Skeletal muscle satellite cell (primary cell): ENCODE measurements around the gene GMPR.
"Not testable (repeated sequence)": the region's sequence is repeated elsewhere in the genome, so short reads cannot be mapped to it uniquely, and the experiment has no call there.

Experiments used
- H3K27me3 ChIP-seq: 2 replicates; pipeline ENCODE4 v1.7.0; 2013; ENCODE audit warnings: low read length; ENCODE audit not compliant: control insufficient read depth, insufficient read depth
- H3K36me3 ChIP-seq: 2 replicates; pipeline ENCODE4 v1.7.0; 2013; ENCODE audit warnings: mild to moderate bottlenecking, control low read depth, low read length; ENCODE audit not compliant: insufficient read depth
- H3K4me1 ChIP-seq: 2 replicates; pipeline ENCODE4 v1.7.0; 2013; ENCODE audit warnings: low read length; ENCODE audit not compliant: control insufficient read depth, insufficient read depth
- H3K4me2 ChIP-seq: 2 replicates; pipeline ENCODE4 v1.7.0; 2013; ENCODE audit warnings: mild to moderate bottlenecking, low read length
- H3K4me3 ChIP-seq: 2 replicates; pipeline ENCODE4 v1.7.0; 2013; ENCODE audit warnings: low read length
- H3K9ac ChIP-seq: 2 replicates; pipeline ENCODE4 v1.7.0; 2013; ENCODE audit warnings: mild to moderate bottlenecking, low read depth, low read length, moderate library complexity
- H3K9me3 ChIP-seq: replicated peaks from 2 replicates; pipeline ENCODE4 v1.7.0; 2013; ENCODE audit warnings: mild to moderate bottlenecking, control low read depth, low read length

GMPR gene

DNA sequence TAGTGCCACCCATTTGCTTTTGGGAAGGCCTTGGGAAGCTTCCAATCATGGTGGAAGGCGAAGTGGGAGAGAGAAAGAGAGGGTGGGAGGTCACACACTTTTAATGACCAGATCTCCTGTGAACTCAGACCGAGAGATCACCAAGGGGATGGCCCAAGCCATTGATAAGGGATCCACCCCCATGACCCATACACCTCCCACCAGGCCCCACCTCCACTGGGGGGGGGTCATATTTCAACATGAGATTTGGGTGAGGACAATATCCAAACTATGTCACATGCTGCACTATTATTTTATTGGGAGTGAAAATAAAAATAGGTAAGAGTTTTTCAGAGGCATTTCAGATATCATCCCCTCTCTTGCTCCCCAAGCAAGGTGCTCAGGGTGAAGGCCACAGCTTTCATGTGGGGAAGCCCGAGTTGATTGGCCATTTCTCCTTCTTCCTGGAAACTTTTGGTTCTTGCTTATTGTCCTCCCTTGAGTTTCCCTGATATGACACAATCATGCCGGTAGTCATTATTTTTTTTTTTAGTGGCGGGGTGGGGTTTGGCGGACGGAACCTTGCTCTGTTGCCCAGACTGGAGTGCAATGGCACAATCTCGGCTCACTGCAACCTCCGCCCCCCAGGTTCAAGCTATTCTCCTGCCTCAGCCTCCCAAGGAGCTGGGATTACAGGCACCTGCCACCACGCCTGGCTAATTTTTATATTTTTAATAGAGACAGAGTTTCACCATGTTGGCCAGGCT, 15.2 kb downstream of the GMPR start:
- Histone ChIP-seq H3K4me2 (no peak overlapping the region), H3K4me3 (no peak overlapping the region), H3K9ac (no peak overlapping the region), H3K4me1 (no peaks in the 10 kb centered on the region), H3K9me3 (no peaks in the 10 kb centered on the region), H3K27me3 (no peaks in the 10 kb centered on the region), H3K36me3 (no peaks in the 10 kb centered on the region)

DNA sequence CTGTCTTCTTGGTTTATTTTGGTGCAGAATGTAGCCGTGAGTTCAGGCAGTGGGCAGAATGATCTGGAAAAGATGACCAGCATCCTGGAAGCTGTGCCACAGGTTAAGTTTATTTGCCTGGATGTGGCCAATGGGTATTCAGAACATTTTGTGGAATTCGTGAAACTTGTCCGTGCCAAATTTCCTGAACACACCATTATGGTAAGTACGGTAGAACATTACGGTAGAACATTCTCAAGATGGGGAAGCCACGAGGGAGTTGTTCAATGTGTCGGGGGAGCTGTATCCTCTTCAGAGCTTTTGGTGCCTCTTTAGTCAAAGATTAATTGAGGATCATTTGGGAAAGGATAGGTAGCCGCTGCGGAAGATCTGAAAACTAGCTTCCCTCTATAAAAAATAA, 16.1 kb downstream of the GMPR start:
- Histone ChIP-seq H3K4me3 (no peak overlapping the region), H3K4me1 (no peaks in the 10 kb centered on the region), H3K9ac (no peak overlapping the region), H3K9me3 (no peaks in the 10 kb centered on the region), H3K4me2 (no peak overlapping the region), H3K36me3 (no peaks in the 10 kb centered on the region), H3K27me3 (no peaks in the 10 kb centered on the region)

DNA sequence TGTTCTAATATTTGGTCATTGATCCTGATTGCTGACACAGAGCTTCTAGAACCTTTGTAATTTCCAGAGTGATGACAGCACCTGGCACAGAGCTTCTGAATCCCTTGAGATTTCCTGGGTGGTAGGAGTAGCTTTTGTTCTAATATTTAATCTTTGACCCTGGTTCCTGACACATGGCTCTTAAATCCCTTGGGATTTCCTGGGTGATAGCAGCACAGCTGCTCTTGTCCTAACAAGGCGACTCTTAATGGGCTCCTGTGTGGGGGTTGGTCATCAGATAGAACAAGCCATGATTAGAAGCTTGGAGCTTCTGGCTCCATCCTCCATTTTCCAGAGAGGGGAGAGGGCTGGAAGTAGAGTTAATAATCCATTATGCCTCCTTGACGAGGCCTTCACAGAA, 18.4 kb downstream of the GMPR start:
- H3K4me2 ChIP-seq, result no peak overlapping the region
- no peaks in the 10 kb centered on the region for H3K4me1 ChIP-seq
- no peaks in the 10 kb centered on the region for H3K27me3 ChIP-seq
- no peaks in the 10 kb centered on the region for H3K36me3 ChIP-seq
- H3K9ac ChIP-seq, result no peak overlapping the region
- no peak overlapping the region for H3K4me3 ChIP-seq
- no peaks in the 10 kb centered on the region for H3K9me3 ChIP-seq

GRCh38 chr6:16257999-16258708, 19.8 kb downstream of the GMPR start:
- Histone ChIP-seq H3K4me3 (no peak overlapping the region), H3K9me3 (no peaks in the 10 kb centered on the region), H3K9ac (no peak overlapping the region), H3K4me1 (no peaks in the 10 kb centered on the region), H3K27me3 (no peaks in the 10 kb centered on the region), H3K4me2 (no peak overlapping the region), H3K36me3 (no peaks in the 10 kb centered on the region)

- Histone ChIP-seq H3K4me2 (no peak overlapping the region), H3K4me1 (no peaks in the 10 kb centered on the region), H3K36me3 (no peaks in the 10 kb centered on the region), H3K4me3 (no peak overlapping the region), H3K27me3 (no peaks in the 10 kb centered on the region), H3K9me3 (no peaks in the 10 kb centered on the region), H3K9ac (no peak overlapping the region)
Measured at GRCh38 chr6:16258709-16259075, 20.3 kb downstream of the GMPR start.

- not testable (repeated sequence) for H3K9ac ChIP-seq, H3K27me3 ChIP-seq, H3K4me2 ChIP-seq, H3K4me1 ChIP-seq, H3K9me3 ChIP-seq, H3K36me3 ChIP-seq, H3K4me3 ChIP-seq
Measured at GRCh38 chr6:16259604-16260003, 21.2 kb downstream of the GMPR start.

DNA sequence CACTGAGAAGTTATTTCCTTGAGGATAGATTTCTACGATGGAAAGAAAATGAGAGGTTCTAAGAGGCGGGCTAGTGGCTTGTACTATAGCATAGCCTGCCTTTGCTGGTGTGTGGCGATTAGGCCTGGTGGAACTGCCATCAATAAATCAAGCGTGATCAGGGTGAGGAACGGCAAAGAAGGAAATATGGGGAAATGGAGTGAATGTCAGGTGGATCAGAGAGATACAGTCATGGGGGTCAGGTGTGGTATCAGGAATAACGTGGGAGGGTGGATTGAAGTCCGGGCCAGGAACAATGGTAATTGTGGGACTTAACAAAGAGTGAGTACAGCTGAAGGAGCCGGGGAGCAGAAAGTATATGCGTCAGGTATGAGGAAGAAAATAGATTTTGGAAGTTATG, 22.2 kb downstream of the GMPR start:
- H3K4me2 ChIP-seq, H3K4me1 ChIP-seq: not testable (repeated sequence)

GRCh38 chr6:16262773-16263172, 24.4 kb downstream of the GMPR start:
- not testable (repeated sequence) for H3K4me3 ChIP-seq, H3K9me3 ChIP-seq, H3K4me2 ChIP-seq, H3K27me3 ChIP-seq, H3K4me1 ChIP-seq, H3K9ac ChIP-seq, H3K36me3 ChIP-seq

More for the DNA sequence above, 22.2 kb downstream of the GMPR start:
- H3K9ac ChIP-seq, H3K36me3 ChIP-seq, H3K27me3 ChIP-seq, H3K9me3 ChIP-seq, H3K4me3 ChIP-seq: not testable (repeated sequence)

DNA sequence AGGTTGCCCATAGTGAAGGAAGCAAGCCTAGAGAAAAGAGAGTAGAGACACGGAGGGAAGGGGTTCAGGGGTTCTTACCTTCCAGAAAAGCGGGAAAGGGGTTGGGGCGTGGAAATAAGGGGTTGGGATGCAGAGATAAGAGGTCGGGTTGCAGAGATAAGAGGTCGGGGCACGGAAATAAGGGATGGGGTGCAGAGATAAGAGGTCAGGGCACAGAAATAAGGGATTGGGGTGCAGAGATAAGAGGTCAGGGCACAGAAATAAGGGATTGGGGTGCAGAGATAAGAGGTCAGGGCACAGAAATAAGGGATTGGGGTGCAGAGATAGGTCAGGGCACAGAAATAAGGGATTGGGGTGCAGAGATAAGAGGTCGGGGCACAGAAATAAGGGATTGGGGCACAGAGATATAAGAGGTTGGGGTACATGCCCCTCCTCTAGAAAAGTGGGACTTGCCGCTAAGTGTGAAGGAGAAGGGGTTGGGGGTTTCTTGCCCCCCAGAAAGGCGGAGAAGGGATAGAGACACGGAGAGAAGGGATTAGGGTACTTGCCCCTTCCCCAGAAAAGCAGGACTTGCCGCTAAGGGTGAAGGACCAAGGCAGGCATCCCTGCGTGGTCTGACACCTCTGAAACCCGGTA, 25.2 kb downstream of the GMPR start:
- H3K4me1 ChIP-seq, H3K9ac ChIP-seq: not testable (repeated sequence)

GRCh38 chr6:16264785-16265184, 26.4 kb downstream of the GMPR start:
- H3K4me3 ChIP-seq, result no peak overlapping the region
- H3K9me3 ChIP-seq, result no peaks in the 10 kb centered on the region
- no peaks in the 10 kb centered on the region for H3K4me1 ChIP-seq
- no peaks in the 10 kb centered on the region for H3K27me3 ChIP-seq
- no peak overlapping the region for H3K4me2 ChIP-seq
- no peaks in the 10 kb centered on the region for H3K36me3 ChIP-seq
- H3K9ac ChIP-seq, result no peak overlapping the region

More for the DNA sequence above, 25.2 kb downstream of the GMPR start:
- not testable (repeated sequence) for H3K9me3 ChIP-seq, H3K4me3 ChIP-seq, H3K4me2 ChIP-seq, H3K36me3 ChIP-seq, H3K27me3 ChIP-seq

DNA sequence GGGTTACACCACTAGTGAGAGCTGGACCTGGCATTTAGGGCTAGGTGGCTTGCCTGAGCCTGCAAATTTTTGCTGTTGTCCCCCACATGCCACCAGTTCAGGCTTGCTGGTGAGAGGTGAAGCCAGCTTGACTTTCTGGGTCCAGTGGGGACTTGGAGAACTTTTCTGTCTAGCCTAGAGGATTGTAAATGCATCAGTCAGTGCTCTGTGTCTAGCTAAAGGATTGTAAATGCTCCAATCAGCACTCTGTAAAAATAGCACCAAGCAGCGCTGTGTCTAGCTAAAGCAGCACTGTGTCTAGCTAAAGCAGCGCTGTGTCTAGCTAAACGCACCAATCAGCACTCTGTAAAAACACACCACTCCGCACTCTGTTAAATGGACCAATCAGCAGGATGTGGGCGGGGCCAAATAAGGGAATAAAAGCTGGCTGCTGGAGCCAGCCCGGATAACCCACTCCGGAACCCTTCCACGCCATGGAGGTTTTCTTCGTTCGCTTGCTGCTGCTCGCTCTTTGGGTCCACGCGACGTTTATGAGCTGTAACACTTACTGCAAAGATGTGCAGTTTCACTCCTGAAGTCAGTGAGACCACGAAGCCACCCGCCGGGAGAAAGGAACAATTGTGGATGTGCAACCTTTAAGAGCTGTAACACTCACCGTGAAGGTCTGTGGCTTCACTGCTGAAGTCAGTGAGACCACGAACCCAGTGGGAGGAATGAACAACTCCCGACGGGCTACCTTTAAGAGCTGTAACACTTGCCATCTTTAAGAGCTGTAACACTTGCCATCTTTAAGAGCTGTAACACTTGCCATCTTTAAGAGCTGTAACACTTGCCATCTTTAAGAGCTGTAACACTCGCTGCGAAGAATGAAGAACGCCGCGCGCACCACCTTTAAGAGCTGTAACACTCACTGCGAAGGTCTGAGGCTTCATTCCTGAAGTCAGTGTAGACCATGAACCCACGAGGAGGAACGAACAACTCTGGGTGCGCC, 27.3 kb downstream of the GMPR start:
- Histone ChIP-seq H3K36me3 (no peaks in the 10 kb centered on the region), H3K4me3 (no peak overlapping the region), H3K4me2 (no peak overlapping the region), H3K9me3 (no peaks in the 10 kb centered on the region), H3K4me1 (no peaks in the 10 kb centered on the region), H3K9ac (no peak overlapping the region), H3K27me3 (no peaks in the 10 kb centered on the region)
